GM19328 (cell line): Measurements from ENCODE around the gene MAP3K15.

Experiments
- ATAC-seq: cut with Tn5 transposase; IDR thresholded peaks from one replicate; pipeline ENCODE4 v1.9.1; 2021; ENCODE audit warnings: mild to moderate bottlenecking, moderate library complexity; ENCODE audit not compliant: unreplicated experiment

The MAP3K15 gene

DNA sequence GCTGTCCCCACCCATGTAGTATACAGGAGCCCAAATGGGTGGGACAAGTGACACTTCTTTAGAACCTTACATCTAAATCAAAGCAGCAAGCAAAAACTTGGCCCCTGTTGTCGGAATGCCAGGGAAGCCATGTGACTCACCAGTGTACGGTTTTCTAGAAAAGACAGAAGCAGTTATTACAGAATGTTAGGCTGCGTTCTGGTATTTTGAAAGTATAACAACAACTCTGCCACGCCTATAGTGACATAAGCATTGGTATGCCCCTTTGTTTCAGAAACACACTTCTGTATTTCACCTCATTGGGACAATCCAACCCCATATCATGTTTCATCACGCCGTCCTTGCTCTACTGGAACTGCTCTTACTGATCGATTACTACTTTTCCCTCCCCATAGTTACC, 156.8 kb downstream of the MAP3K15 start:
- ATAC-seq, result no peak

DNA sequence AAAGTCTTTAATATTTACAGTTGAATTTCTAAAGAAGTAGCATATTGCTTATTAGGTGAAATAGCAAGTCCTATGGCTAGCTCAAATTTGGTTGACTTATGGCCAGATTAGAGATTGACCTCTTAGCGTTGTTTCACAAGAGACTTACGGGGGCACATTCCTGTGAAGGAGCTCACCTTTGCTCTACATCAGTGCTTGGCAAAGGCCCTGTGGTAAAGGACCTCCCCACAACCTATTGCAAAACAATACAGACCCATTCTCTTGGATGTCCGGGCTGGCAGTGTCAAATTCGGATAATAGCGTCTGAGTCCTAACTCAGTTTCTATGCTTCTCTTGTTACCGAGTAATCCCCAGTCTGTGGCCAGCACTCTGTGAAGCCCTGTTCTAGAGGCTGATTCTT, 160.7 kb downstream of the MAP3K15 start:
- no peak for ATAC-seq

DNA sequence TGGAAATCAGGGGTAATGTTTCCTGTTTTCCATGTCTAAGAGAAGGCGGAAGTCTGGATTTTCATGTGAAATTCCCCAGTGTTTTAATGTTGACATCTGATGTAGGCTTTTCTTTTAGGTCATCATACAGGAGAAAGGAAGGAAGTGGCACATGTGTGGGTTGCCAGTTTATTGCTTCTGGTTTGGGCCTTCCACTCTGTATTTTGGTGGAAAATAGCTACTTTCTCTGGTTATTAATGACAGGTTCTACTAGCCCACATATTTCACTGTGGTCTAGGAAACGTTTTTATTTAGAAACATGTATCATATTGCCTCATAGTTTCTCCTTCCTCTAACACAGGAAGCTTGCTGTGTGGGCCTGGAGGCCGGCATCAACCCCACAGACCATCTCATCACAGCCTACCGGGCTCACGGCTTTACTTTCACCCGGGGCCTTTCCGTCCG, 164.3 kb downstream of the MAP3K15 start:
- ATAC-seq, result peak; percentile 73

DNA sequence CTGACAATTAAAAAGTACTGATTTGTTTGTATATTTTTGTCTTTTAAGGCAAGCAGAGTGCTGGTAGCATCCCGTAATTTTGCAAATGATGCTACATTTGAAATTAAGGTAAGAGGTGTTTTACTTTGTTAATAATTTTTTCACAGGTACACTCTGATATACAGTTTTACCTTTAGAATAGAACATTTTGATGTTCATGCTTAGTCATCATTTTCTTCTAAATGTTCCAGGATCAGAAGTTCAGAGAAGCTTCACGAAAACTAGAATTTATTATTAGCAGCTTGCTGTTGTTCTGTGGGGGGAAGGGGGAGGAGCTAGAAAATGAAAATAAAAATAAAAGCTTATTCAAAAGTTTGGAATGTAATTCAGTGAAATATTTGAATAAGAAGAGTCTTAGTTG, 166.0 kb downstream of the MAP3K15 start:
- no peak for ATAC-seq

DNA sequence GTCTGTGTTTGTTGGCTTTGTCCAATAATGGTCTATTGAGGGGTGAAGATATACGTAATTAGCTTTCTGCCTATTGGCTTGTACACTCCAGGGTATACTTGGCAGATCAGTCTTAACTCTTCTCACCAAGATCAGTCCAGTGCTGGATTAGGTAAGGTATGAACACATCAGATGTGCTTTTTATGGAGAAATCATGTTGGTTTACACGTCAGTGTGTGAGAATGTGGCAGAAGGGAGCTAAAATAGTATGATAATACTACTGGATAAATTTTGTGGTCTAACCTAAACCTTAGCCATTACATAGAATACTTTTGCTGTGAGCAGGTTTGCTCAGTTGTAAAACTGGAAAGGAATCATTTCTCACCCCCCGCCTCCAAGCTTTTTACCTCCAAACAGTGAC, 167.4 kb downstream of the MAP3K15 start:
- ATAC-seq, result no peak

DNA sequence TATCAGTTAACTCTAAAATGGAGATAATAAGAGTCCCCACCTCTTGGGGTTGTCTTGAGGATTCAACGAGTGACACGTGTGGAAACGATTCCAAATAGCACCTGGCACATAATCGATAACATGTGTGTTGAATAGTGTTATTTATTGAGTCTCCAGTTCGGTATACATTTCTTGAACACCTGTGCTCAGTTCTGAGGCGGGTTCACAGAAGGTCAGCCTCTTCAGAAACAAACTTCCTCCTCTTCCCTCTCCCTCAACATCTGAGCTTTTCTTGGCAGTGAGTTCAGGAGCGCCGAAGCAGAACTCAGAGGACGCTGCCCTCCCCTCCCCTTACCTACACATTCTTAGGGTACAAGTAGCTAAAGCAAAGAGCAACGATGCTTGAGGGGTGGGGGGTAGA, 170.6 kb downstream of the MAP3K15 start:
- ATAC-seq, result no peak

DNA sequence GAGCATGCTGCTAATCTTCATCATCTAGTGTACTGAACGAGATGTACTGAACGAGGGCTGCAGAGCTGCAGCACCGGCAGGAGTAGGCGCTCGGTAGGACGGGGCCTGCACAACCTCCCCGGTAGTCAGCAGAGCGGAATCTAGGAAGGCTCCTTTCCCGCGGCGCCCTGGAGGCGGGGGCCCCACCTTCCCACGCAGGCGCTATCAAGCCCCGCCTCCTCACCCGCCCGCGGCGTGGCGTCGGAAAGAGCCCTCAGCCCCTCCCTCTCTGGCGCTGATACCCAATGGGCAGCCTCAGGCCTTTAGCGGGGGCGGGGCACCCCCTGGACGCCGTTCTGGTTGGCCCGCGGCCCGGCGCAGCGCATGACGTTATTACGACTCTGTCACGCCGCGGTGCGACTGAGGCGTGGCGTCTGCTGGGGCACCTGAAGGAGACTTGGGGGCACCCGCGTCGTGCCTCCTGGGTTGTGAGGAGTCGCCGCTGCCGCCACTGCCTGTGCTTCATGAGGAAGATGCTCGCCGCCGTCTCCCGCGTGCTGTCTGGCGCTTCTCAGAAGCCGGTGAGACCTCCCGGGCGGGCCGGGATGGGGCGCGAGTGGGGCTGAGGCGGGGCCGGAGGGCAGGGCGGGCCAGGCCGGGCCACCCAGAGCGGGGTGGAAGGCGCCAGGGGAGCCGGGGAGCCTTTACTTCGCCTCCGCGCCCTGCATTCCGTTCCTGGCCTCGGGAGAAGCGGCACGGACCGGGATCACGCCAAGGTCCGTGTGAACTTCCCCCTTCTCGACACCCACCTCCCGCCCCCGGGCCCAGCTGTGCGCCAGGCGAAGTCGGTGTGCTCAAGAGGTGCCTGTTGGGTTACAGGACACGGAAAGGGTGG, 171.5 kb downstream of the MAP3K15 start, which contains the start of gene PDHA1:
TSS of gene PDHA1 (plus strand) at position 393 of the 874 bp plus-strand sequence. CDS start at position 504, 111 bp downstream.
- ATAC-seq, result peak; percentile 98

DNA sequence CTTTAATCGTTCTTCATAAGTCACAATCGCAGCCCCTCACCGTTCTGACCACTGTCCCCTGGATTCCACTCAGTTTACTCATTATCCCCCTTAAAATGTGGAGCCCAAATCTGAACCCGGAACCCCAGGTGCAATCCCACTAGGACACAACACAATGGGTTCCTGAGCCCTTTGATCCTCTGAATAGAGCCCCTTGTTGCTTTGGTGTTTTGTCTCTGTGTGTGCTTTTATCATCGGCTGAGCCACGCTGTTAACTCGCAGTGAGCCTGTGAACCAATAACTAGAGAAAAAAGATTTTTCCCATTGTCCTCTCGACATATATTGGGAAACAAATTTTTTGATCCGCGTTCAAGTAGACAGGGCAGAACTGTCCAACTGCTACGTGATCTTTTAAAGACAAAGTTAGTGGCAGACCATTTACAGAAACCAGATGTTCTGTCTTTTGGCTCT, 172.2 kb downstream of the MAP3K15 start:
- no peak for ATAC-seq

DNA sequence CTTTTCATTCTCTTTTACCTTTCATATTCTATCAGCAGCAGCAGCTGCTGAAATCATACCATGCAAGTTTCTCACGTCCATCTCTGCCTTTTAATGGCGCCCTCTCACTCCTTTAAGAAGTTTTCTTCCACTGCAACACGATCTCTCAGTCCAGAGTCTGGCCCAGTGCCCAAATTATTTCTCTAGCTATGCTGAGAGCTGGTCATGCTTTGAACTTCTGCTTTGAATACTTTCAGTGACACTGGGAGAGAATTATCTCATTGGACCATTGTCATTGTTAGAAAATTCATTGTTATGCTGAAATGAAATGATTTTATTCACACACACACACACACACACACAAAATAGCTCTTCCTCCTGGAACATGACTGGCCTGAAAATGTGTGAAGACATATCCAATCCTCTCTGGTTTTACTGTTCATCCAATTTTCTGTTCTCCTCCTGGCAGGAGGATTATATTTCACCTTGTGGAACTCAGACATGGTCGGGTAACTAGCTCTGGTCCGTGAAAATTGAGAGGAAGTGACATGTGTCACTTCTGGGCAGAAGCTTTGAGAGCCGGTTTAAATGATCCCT, 172.9 kb downstream of the MAP3K15 start:
- no peak for ATAC-seq

DNA sequence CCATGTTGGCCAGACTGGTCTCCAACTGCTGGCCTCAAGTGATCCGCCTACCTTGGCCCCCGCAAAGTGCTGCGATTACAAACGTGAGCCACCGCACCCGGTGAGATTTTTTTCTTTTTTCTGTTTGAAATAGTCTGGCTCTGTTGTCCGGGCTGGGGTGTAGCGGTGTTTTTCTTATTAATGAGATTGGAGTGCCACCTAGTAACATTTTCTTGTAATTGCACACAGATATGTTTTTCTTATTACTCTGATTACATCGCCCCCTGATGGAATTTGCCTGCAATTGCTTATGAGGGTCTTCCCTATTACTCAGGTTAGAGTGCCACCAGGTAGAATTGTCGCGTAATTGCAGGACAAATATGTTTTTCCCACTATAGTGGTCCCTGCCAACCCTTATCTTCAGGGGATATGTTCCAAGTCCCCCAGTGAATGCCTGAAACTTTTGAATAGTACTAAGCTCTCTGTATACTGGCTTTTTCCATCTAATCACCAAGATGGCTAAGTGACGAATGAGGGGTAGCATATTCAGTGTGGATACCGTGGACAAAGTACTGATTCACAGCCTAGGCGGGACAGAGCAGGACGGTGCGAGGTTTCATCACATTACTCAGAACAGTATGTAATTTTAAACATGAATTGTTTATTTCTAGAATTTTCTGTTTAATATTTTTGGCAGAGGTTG, 180.2 kb downstream of the MAP3K15 start:
- no peak for ATAC-seq

DNA sequence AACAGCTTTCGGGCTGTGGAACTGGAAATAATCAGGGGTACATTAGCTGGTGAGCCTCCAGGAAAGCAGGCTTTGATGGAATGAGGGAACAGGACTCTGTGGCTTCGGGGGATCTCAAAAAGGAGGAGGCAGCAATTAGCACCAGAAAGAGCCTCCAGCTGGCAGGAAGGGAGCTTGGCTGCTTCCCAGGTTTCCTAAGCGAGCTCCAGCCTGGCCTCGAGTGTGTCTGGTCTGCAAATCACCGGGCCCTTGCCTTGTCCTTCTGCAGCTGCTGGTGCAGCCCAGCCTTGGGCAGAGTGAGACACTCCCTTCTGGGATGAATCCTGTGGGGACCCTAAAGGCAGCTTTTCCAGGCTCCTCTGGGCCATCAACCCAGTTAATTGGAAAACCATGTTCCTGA, 182.3 kb downstream of the MAP3K15 start:
- no peak for ATAC-seq

DNA sequence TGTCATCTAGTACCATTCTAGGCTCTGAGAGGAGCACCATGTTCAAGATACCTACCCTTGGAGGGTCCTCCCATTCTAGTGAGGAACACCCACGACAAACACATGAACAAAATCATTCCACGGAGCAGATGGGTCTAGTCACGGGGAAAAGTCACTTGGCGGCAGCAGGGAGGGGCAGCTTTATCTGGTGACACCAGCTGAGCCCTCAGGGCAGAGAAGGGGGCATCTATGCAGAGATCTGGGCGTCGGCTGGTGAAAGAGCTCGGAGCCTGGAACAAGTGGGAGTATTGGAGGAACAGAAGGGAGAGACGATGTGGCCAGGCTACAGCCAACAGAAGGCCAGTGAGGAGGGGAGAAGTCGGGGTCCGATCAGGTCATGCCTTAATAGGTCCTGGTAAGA, 183.5 kb downstream of the MAP3K15 start:
- ATAC-seq, result no peak

DNA sequence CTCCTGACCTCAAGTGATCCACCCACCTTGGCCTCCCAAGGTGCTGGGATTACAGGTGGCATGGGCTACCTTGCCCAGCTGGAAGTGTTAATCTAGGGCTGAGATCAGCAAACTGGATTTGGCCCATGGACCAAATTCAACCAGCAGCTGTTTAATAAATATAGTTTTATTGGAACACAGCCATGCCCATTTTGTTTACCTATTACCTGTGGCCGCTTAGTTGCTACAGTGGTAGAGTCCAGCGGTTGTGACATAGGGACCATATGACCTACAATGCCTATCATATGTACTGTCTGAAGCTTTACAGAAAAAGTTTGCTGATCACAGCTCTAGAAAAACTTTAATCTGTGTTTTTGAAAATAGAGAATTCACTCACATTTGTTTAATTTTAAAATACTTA, 188.7 kb downstream of the MAP3K15 start:
- ATAC-seq, result no peak
